Neural cell (in vitro differentiated cells): ENCODE results near the gene GNE. TPM values are rescaled to one million over a fixed set of nuclear protein-coding genes. Genes with fewer than 3 reads are reported as not detected.

Experiments used
- H2AFZ ChIP-seq: fragments of 200-600, 300-800 bp; sonication (generic), shearing (Covaris generic); 2 replicates; pipeline ENCODE4 v1.6.0; 2014; ENCODE audit warnings: low read depth, mild to moderate bottlenecking, antibody characterized with exemption, low read length, moderate library complexity
- H3F3A ChIP-seq: fragments of 200-600 bp; shearing (Covaris generic); 2 replicates; pipeline ENCODE4 v1.6.1; 2016; ENCODE audit warnings: mild to moderate bottlenecking, moderate library complexity, mixed read lengths, antibody characterized with exemption, low read length; ENCODE audit not compliant: insufficient read depth, poor library complexity, severe bottlenecking
- H3K27ac ChIP-seq: fragments of 200-600, 300-800 bp; sonication (generic), shearing (Covaris generic); 2 replicates; pipeline ENCODE4 v1.5.1; 2014; ENCODE audit warnings: mild to moderate bottlenecking, low read length, moderate library complexity
- H3K27me3 ChIP-seq: fragments of 300-800, 200-600 bp; sonication (generic), shearing (Covaris generic); 2 replicates; pipeline ENCODE4 v1.6.0; 2014; ENCODE audit warnings: mild to moderate bottlenecking, low read depth, low read length, moderate library complexity; ENCODE audit not compliant: insufficient read depth
- H3K36me3 ChIP-seq: fragments of 300-800, 200-600 bp; sonication (generic), shearing (Covaris generic); 2 replicates; pipeline ENCODE4 v1.5.1; 2014; ENCODE audit warnings: mild to moderate bottlenecking, antibody characterized with exemption, low read length, moderate library complexity; ENCODE audit not compliant: insufficient read depth
- H3K4me2 ChIP-seq: fragments of 300-800, 200-600 bp; sonication (generic), shearing (Covaris generic); 2 replicates; pipeline ENCODE4 v1.6.0; 2014; ENCODE audit warnings: mild to moderate bottlenecking, low read length
- H3K4me3 ChIP-seq: fragments of 300-800, 200-600 bp; sonication (generic), shearing (Covaris generic); 2 replicates; pipeline ENCODE4 v1.5.1; 2014; ENCODE audit warnings: mild to moderate bottlenecking, low read length, moderate library complexity
- H3K79me2 ChIP-seq: fragments of 200-600 bp; shearing (Covaris generic); replicated peaks from 2 replicates; pipeline ENCODE4 v1.6.0; 2014; ENCODE audit warnings: mild to moderate bottlenecking, low read length, moderate library complexity; ENCODE audit not compliant: insufficient read depth
- H3K9ac ChIP-seq: fragments of 300-800, 200-600 bp; sonication (generic), shearing (Covaris generic); 2 replicates; pipeline ENCODE4 v1.6.1; 2016; ENCODE audit warnings: mild to moderate bottlenecking, low read length, mixed read lengths
- H3K9me2 ChIP-seq: fragments of 200-600 bp; shearing (Covaris generic); 2 replicates; pipeline ENCODE4 v1.6.1; 2016; ENCODE audit warnings: mild to moderate bottlenecking, low read length, mixed read lengths; ENCODE audit not compliant: insufficient read depth
- H3K9me3 ChIP-seq: fragments of 200-600, 300-800 bp; sonication (generic), shearing (Covaris generic); 2 replicates; pipeline ENCODE4 v1.6.1; 2016; ENCODE audit warnings: mild to moderate bottlenecking, mixed run types, low read length, moderate library complexity, mixed read lengths
- H4K20me1 ChIP-seq: fragments of 200-600 bp; shearing (Covaris generic); 2 replicates; pipeline ENCODE4 v1.6.1; 2016; ENCODE audit warnings: mild to moderate bottlenecking, mixed run types; ENCODE audit not compliant: insufficient read depth
- EP300 ChIP-seq: fragments of 450-650 bp; conservative IDR thresholded peaks from 2 replicates; pipeline ENCODE4 v1.6.1; 2014; ENCODE audit warnings: antibody characterized with exemption, mild to moderate bottlenecking, moderate library complexity; ENCODE audit not compliant: poor library complexity, severe bottlenecking
- EZH2 ChIP-seq: fragments of 200-600, 300-800 bp; shearing (Covaris generic), sonication (generic); IDR thresholded peaks from 2 replicates; pipeline ENCODE4 v1.6.1; 2014; ENCODE audit warnings: antibody characterized with exemption, low read length, borderline replicate concordance, mild to moderate bottlenecking; ENCODE audit not compliant: insufficient read depth, poor library complexity, severe bottlenecking
- MXI1 ChIP-seq: fragments of 450-650 bp; conservative IDR thresholded peaks from 2 replicates; pipeline ENCODE4 v1.6.1; 2014; ENCODE audit warnings: antibody characterized with exemption, mild to moderate bottlenecking; ENCODE audit not compliant: poor library complexity, severe bottlenecking
- POLR2AphosphoS5 ChIP-seq: IDR thresholded peaks from 2 replicates; pipeline ENCODE4 v1.6.1; 2012
- RAD21 ChIP-seq: fragments of 450-650 bp; conservative IDR thresholded peaks from 2 replicates; pipeline ENCODE4 v1.6.1; 2014; ENCODE audit warnings: antibody characterized with exemption, mild to moderate bottlenecking, moderate library complexity
- SMC3 ChIP-seq: fragments of 450-650 bp; conservative IDR thresholded peaks from 2 replicates; pipeline ENCODE4 v1.6.1; 2014; ENCODE audit warnings: antibody characterized with exemption, mild to moderate bottlenecking, moderate library complexity; ENCODE audit not compliant: poor library complexity
- TAF1 ChIP-seq: IDR thresholded peaks from 2 replicates; pipeline ENCODE4 v1.6.1; 2012; ENCODE audit warnings: low read depth
- polyA plus RNA-seq: library from polyadenylated mRNA; depleted of rRNA; stranded (reverse); fragments of >200 nt; gene quantifications from 2 replicates; pipeline ENCODE4 v1.2.3, GENCODE V29; 2014
- TF ChIP-seq, protein P1 (sequence below): fragments of 450-650 bp; IDR thresholded peaks from 2 replicates; pipeline ENCODE4 v1.5.1; 2014; ENCODE audit warnings: antibody characterized with exemption, mild to moderate bottlenecking, moderate library complexity; ENCODE audit not compliant: poor library complexity, severe bottlenecking
- TF ChIP-seq, protein P2 (sequence below): IDR thresholded peaks from 2 replicates; pipeline ENCODE4 v1.6.1; 2012; ENCODE audit warnings: borderline replicate concordance

Gene GNE
- polyA plus RNA-seq, 1 donor from 2014 or later = 22.7 TPM

GRCh38 chr9:36174731-36175130, 83.5 kb downstream of the GNE start:
- no peaks in the 10 kb centered on the region for H3K36me3 ChIP-seq

DNA sequence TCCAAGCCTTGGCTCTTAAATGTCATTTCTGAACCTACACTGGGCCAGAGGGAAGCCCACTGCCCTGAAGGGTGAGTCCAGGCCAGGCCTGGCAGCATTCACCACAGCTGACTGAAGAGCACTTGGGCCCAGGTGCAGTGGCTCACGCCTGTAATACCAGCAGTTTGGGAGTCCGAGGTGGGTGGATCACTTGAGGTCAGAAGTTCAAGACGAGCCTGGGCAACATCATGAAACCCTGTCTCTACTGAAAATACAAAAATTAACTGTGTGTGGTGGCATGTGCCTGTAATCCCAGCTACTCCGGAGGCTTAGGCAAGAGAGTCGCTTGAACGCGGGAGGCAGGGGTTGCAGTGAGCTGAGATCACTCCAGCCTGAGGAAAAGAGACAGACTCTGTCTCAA, 84.0 kb downstream of the GNE start:
- Histone ChIP-seq H3K36me3 (no peaks in the 10 kb centered on the region), H3K4me3 (no peak overlapping the region), H3K9me2 (no peaks in the 10 kb centered on the region), H3K4me2 (no peak overlapping the region), H2AFZ (no peak overlapping the region), H4K20me1 (no peaks in the 10 kb centered on the region), H3F3A (no peaks in the 10 kb centered on the region), H3K79me2 (no peaks in the 10 kb centered on the region), H3K27me3 (no peaks in the 10 kb centered on the region), H3K9me3 (no peaks in the 10 kb centered on the region), H3K9ac (no peak overlapping the region), H3K27ac (no peak overlapping the region)
- TF ChIP-seq TAF1 = no peak
- TF ChIP-seq, protein P1, sequence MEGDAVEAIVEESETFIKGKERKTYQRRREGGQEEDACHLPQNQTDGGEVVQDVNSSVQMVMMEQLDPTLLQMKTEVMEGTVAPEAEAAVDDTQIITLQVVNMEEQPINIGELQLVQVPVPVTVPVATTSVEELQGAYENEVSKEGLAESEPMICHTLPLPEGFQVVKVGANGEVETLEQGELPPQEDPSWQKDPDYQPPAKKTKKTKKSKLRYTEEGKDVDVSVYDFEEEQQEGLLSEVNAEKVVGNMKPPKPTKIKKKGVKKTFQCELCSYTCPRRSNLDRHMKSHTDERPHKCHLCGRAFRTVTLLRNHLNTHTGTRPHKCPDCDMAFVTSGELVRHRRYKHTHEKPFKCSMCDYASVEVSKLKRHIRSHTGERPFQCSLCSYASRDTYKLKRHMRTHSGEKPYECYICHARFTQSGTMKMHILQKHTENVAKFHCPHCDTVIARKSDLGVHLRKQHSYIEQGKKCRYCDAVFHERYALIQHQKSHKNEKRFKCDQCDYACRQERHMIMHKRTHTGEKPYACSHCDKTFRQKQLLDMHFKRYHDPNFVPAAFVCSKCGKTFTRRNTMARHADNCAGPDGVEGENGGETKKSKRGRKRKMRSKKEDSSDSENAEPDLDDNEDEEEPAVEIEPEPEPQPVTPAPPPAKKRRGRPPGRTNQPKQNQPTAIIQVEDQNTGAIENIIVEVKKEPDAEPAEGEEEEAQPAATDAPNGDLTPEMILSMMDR = no peak
- TF ChIP-seq SMC3 = no peak

More at GRCh38 chr9:36174731-36175130, 83.5 kb downstream of the GNE start:
- Histone ChIP-seq H3K9me3 (no peaks in the 10 kb centered on the region), H2AFZ (no peak overlapping the region), H3F3A (no peaks in the 10 kb centered on the region), H3K9me2 (no peaks in the 10 kb centered on the region), H3K9ac (no peak overlapping the region), H3K4me3 (no peak overlapping the region), H3K27me3 (no peaks in the 10 kb centered on the region), H3K27ac (no peak overlapping the region), H3K79me2 (no peaks in the 10 kb centered on the region), H4K20me1 (no peaks in the 10 kb centered on the region), H3K4me2 (no peak overlapping the region)
- TF ChIP-seq POLR2AphosphoS5 (no peak), MXI1 (no peak), RAD21 (no peak), SMC3 (no peak), EZH2 (no peak), EP300 (no peak)
- TF ChIP-seq, protein P1 = no peak

DNA sequence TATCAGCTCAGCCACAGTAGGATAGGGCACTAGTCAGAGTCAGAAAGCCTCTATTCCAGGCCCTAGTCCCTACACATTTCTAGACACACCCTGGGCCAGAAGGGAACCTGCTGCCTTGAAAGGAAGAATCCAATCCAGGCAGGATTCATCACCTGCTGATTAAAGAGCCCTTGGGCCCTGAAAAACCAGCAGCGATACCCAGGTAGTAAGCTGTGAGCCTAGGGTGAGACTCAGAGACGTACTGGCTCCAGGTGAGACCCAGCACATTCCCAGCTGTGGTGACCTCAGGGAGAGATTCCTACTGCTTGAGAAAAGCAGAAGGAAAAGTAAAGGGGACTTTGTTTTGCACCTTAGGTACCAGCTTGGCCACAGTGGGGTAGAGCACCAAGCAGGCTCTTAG, 84.4 kb downstream of the GNE start:
- H3K4me2 ChIP-seq = no peak overlapping the region
- no peaks in the 10 kb centered on the region for H3F3A ChIP-seq
- no peaks in the 10 kb centered on the region for H4K20me1 ChIP-seq
- no peak overlapping the region for H3K9ac ChIP-seq
- H3K9me2 ChIP-seq = no peaks in the 10 kb centered on the region
- H3K9me3 ChIP-seq = no peaks in the 10 kb centered on the region
- no peak for TF ChIP-seq SMC3
- TF ChIP-seq MXI1 = no peak
- TF ChIP-seq, protein P1 = no peak
- TF ChIP-seq EP300 = no peak
- TF ChIP-seq EZH2 = no peak
- no peak for TF ChIP-seq TAF1
- TF ChIP-seq RAD21 = no peak
- TF ChIP-seq, protein P2, sequence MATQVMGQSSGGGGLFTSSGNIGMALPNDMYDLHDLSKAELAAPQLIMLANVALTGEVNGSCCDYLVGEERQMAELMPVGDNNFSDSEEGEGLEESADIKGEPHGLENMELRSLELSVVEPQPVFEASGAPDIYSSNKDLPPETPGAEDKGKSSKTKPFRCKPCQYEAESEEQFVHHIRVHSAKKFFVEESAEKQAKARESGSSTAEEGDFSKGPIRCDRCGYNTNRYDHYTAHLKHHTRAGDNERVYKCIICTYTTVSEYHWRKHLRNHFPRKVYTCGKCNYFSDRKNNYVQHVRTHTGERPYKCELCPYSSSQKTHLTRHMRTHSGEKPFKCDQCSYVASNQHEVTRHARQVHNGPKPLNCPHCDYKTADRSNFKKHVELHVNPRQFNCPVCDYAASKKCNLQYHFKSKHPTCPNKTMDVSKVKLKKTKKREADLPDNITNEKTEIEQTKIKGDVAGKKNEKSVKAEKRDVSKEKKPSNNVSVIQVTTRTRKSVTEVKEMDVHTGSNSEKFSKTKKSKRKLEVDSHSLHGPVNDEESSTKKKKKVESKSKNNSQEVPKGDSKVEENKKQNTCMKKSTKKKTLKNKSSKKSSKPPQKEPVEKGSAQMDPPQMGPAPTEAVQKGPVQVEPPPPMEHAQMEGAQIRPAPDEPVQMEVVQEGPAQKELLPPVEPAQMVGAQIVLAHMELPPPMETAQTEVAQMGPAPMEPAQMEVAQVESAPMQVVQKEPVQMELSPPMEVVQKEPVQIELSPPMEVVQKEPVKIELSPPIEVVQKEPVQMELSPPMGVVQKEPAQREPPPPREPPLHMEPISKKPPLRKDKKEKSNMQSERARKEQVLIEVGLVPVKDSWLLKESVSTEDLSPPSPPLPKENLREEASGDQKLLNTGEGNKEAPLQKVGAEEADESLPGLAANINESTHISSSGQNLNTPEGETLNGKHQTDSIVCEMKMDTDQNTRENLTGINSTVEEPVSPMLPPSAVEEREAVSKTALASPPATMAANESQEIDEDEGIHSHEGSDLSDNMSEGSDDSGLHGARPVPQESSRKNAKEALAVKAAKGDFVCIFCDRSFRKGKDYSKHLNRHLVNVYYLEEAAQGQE = no peak
- no peak for TF ChIP-seq POLR2AphosphoS5
- no peaks in the 10 kb centered on the region for H3K27me3 ChIP-seq
- no peak overlapping the region for H3K4me3 ChIP-seq
- H3K36me3 ChIP-seq = no peaks in the 10 kb centered on the region
- no peak overlapping the region for H2AFZ ChIP-seq
- H3K79me2 ChIP-seq = no peaks in the 10 kb centered on the region
- no peak overlapping the region for H3K27ac ChIP-seq
